Measurements from ENCODE around the gene NUFIP1.
A peak's percentile ranks its signal among the peaks of the same experiment; 100 is the strongest.
"Not testable (repeated sequence)": the region's sequence is repeated elsewhere in the genome, so short reads cannot be mapped to it uniquely, and the experiment has no call there.

Gene NUFIP1

DNA sequence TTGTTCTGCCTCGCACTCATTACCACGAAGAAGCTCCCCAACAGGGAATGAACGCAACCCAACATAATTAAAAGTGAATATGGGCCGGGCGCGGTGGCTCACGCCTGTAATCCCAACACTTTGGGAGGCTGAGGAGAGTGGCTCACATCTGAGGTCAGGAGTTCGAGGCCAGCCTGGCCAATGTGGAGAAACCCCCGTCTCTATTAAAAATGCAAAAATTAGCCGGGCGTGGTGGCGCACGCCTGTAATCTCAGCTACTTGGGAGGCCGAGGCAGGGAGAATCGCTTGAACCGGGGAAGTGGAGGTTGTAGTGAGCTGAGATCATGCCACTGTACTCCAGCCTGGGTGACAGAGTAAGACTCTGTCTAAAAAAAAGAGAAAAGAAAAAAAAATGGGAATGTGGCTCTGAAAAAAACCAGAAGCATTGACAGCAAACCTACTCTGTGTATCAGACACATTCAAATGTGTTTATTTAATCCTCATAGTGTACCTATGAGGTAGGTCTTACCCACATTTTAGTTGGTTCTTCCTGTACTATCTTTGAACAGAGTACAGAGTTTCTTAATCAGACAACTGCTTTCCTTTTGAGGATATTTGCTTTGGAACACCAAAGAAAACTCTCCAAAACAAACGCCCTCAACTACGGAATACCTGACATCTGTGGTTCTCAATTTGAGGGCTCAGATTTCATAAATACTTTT lies 70.0 kb downstream of the NUFIP1 start:
- no peak for DNase-seq (ENCODE audit: low spot score)

DNA sequence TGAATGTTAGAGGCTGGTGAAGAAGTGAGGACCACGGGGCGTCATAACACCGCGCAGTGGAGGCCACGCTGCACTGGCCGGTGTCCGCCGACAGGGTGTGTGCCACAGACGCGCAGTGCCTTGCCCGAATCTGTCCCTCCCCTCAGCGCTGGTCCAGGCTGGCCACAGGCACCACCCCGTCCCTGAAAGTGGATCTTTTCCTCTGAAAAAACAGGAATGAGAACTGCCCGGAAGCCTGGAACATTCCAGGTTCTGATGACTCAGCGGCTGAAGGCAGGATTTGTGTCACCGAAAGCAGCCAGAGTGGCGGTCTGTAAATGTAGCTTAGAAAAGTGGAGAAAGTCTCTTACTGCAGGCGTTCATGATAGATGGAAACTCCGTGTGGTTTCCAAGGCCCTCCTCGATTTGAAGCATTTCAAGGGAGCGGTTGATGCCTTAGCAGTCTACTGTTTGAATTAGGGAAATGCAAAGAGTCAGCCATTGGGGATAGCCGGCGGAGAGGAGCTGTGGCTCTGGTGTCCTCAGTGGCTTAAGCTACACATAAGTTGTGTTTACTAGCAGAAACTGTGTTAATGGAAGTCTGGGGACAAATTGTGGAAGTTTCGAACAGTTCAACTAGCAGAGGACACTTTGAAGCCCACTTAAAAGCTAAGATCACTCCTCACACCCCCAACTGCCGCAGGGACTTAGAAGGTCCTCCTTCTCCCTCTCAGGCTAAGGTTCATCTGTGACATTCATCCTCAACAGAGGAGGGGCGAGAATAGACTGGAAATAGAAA lies 70.8 kb downstream of the NUFIP1 start:
- DNase-seq (ENCODE audit: low spot score) = peak; percentile 92

DNA sequence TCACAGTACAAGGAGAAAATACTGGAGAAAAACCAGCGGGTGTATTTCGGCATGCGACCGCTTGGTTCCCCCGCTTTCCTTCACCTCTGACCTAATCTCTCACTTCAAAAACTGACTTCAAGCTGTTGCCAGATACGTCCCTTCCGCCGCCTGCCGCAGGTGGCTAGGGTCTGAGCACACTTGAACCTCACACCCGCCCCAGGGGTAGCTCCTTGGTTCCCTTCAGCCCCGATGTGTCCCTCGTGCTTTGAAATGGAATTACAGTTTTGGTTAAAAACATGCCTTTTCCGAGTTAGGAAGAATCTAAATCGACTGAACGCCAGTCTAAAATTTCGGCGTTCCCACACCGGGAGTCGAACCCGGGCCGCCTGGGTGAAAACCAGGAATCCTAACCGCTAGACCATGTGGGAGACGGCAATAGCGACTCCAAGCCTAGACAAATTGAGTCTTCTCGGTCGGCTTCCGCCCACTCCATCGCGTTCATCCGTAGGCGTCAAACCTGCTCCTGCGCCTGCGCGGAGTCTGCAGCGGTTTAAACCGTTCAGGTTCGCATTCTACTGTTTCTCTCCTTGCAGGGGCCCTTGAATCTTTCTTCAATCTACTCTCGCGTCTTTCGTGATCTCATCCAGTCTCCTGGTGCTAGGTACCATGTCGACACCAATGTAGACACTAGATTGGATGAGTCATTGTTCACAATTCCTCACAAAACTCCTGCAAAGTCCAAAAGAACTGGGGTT lies 71.5 kb downstream of the NUFIP1 start:
- peak; percentile 88 for DNase-seq (ENCODE audit: low spot score)

- no peak for DNase-seq (ENCODE audit: low spot score)
These were observed 76.8 kb downstream of the NUFIP1 start for GRCh38 chr13:44912278-44913016.

- DNase-seq (ENCODE audit: low spot score) = no peak
These were observed 80.6 kb downstream of the NUFIP1 start for GRCh38 chr13:44908712-44909111.

DNA sequence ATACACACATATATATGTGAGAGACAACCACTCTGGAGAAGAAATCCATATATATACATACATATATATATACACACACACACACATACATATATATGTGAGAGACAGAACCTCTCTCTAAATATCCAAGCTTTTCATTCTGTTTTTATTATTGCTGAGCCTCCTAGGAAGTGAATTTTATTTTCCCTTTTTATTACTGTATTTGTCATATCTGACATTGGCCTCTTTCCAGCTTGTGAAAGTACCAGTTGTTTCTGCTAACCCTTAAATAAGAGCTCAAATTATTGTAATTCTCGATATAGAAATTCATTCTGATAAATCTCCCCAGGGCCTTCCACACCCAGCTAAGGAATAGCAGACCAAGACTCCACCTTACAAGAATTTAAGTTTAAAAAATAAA lies 81.0 kb downstream of the NUFIP1 start:
- DNase-seq (ENCODE audit: low spot score) = no peak

- peak; percentile 41 for DNase-seq (ENCODE audit: low spot score)
These were observed 82.6 kb downstream of the NUFIP1 start for GRCh38 chr13:44906713-44907112.

DNA sequence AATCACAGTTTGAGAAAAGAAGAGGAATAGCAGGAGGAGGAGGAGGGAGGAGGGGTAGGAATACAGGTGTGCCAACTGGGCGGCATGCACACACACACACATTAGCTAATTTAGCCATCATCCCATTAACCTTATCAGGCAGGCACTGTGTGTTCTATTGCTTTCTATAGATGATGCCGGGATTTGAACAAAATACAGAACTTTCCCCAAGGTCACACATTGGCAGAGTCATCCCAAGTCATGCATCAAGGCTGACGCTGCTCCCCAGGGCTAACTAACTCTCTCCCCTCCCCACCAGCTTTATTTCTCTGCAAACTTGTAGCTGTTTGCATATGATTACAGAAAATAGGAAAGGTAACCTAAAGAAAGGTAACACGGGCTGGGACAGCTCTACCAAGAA lies 83.0 kb downstream of the NUFIP1 start:
- no peak for DNase-seq (ENCODE audit: low spot score)

DNA sequence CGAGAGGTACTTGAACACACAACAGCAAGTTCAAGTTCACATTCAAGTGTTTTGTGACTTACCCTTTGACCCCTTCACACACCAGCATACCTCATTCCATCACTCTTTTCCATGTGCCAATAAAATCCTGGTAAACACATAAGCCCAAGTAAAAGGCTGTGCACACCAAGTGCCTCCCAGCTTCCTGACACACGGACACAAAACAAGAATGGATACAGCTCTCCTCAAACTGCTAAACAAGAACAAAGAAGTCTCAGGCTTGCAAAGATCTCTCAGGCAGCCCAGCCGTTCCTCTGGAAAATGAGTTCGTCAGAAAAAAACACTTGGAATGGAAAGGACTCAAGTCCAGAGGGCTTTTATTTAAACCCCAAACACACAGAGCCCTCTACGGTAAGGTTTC lies 83.7 kb downstream of the NUFIP1 start:
- DNase-seq (ENCODE audit: low spot score) = no peak

- peak; percentile 89 for DNase-seq (ENCODE audit: low spot score)
These were observed 84.3 kb downstream of the NUFIP1 start for GRCh38 chr13:44904967-44905366.

DNA sequence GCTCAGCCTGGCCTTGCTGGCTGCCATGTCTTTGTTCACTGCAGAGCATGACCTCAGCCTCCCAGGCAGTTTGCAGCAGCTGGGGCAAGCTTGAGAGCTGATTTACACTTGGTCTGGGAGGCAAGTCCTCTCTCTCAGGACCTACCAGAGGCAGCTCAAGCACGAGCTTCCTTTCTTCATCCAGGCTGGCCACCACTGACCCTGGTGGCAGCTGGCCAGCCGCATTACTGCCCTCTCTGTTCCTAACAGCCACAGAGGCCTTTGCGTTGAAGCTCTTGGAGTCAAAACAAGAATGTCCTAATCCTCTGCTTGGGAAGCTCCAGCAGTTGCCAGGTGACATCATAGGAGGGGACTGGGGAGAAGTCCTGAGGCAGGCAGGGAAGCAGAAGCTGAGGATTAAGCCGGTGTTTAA lies 85.7 kb downstream of the NUFIP1 start:
- DNase-seq (ENCODE audit: low spot score) = peak; percentile 81

DNA sequence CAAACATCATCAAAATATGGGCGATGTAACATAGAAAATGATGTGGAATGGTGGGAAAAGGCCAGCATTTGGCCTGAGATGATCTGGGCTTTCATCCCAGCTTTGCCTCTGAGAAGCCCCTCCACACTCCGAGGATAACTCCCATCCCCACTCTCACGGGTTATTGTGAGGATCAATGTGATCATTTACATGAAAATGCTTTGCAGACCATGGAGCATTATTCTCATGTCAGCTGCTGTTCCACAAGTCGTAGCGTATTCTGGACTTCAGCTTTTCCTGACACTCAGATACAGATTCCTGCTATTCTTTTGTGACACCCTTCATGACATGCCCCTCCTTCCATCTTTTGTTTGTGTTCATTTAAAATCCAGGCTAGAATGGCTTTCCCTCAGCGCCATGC lies 86.5 kb downstream of the NUFIP1 start:
- no peak for DNase-seq (ENCODE audit: low spot score)

DNA sequence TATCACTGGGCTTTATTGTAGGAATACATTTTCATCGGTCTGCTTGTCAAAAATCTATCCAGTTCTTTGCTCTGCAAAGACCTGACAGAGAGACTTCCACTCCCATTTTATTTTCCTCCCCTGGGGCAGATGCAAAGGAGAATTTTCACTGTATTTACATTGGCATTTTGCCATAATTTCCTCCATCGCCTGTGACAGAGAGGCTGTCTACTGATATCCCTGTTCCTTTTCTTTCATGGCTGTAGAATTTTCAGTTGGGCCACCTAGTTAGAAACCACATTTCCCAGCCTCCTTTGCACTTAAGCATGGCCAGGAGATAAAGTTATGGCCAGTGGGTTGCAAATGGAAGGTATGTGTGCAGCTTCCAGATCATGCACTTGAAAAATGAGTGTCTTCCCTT lies 89.3 kb downstream of the NUFIP1 start:
- no peak for DNase-seq (ENCODE audit: low spot score)

DNA sequence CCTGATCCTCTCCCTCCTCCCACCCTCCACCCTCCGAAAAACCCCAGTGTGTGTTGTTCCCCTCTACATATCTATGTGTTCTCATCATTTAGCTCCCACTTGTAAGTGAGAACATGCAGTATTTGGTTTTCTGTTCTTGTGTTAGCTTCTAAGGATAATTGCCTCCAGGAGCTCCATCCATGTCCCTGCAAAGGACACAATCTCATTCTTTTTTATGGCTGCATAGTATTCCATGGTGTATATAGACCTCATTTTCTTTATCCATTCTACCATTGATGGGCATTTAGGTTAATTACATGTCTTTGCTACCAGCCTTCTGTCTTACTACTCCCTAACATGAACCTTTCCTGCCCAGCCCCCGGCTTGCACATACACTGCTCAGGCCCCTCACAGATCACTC lies 91.0 kb downstream of the NUFIP1 start:
- not testable (repeated sequence) for DNase-seq (ENCODE audit: low spot score)

- DNase-seq (ENCODE audit: low spot score) = no peak
These were observed 93.3 kb downstream of the NUFIP1 start for GRCh38 chr13:44895953-44896335.

DNA sequence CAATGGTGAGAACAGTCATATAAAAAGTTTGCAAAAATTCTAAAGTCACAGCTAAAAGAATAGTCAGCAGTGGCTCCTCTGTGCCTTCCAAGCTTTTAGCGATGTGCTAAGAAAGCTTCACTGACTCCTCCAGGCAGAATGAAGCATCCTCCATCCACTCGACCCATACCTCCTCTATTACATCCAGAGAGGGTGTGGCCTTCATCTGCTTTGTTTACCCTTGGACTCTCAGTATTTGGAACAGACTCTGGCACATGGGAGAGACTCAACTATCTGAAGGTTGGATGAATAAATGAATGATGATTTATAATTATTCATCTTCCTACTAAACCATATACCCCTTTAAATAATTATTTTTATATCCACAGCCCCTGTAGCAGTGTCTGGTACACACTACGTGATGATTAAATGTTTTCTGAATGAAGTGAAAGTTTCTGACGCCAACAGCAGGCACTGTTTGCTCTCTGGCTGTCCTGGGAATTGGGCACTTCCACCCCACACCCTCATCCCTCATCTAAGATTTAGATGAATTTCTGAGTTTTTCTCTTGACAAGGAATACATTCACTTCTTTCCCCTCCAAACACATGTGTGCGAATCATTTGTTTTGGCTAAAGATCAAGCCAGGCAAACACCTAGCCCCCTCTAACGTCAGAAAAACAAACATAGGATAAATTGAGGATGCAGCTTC lies 93.9 kb downstream of the NUFIP1 start:
- no peak for DNase-seq (ENCODE audit: low spot score)

- DNase-seq (ENCODE audit: low spot score) = no peak
These were observed 95.1 kb downstream of the NUFIP1 start for GRCh38 chr13:44894001-44894770.
